Endothelial cell (in vitro differentiated cells): ENCODE data around the gene MMP12. TPM values are rescaled to one million over a fixed set of nuclear protein-coding genes. Genes with fewer than 3 reads are reported as not detected.

Experiments used
- DNase-seq: peaks from one replicate; pipeline ENCODE4 v3.0.0; 2021; ENCODE audit warnings: low spot score
- H3K27ac Mint-ChIP-seq: one replicate; pipeline ENCODE4 v1.8.0; 2021; ENCODE audit warnings: mixed read lengths, inconsistent platforms; ENCODE audit not compliant: unreplicated experiment
- H3K27me3 Mint-ChIP-seq: one replicate; pipeline ENCODE4 v1.8.0; 2021; ENCODE audit warnings: mild to moderate bottlenecking, moderate library complexity, mixed read lengths, inconsistent platforms; ENCODE audit not compliant: unreplicated experiment
- H3K36me3 Mint-ChIP-seq: one replicate; pipeline ENCODE4 v1.8.0; 2021; ENCODE audit warnings: mild to moderate bottlenecking, low read depth, mixed read lengths, inconsistent platforms; ENCODE audit not compliant: unreplicated experiment
- H3K4me1 Mint-ChIP-seq: one replicate; pipeline ENCODE4 v1.8.0; 2021; ENCODE audit warnings: mild to moderate bottlenecking, mixed read lengths, inconsistent platforms; ENCODE audit not compliant: unreplicated experiment
- H3K4me3 Mint-ChIP-seq: one replicate; pipeline ENCODE4 v1.8.0; 2021; ENCODE audit warnings: mild to moderate bottlenecking, mixed read lengths, inconsistent platforms; ENCODE audit not compliant: unreplicated experiment
- H3K9me3 Mint-ChIP-seq: one replicate; pipeline ENCODE4 v1.8.0; 2021; ENCODE audit warnings: mixed read lengths, inconsistent platforms; ENCODE audit not compliant: unreplicated experiment
- total RNA-seq: library from RNA; stranded (reverse); fragmentation: NEBNext Ultra II Directional; extraction: Animal tissue kit (Norgen Biotek cat#: 25700); gene quantifications from one replicate; pipeline ENCODE4 v1.2.1, GENCODE V29; 2021; ENCODE audit not compliant: unreplicated experiment
- TF ChIP-seq, protein P1 (sequence below): fragments of 200-600 bp; sonication (generic); IDR thresholded peaks from one replicate; pipeline ENCODE4 v1.5.0; 2021; ENCODE audit warnings: antibody characterized with exemption; ENCODE audit not compliant: unreplicated experiment

Gene MMP12
- total RNA-seq, 1 donor from 2014 or later = not detected

DNA sequence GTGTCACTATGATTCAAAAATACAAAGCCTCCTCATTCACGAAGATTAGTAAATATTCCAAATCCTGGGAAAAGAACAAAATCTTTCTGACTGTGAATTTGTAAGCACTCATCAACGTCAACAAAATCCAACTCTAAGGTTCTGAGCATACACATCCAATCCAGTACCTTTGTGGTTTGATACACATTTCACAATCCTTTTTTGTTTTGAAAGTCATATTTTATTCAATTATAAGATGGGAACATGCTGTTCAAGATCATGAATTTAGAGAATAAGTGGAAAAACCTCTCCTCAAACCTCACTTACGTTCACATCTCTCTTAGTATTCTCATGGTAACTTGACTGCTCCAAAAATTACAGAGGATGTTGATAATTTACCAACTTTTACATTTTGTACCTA, 21.7 kb downstream of the MMP12 start:
- H3K36me3 Mint-ChIP-seq = no peaks in the 10 kb centered on the region

DNA sequence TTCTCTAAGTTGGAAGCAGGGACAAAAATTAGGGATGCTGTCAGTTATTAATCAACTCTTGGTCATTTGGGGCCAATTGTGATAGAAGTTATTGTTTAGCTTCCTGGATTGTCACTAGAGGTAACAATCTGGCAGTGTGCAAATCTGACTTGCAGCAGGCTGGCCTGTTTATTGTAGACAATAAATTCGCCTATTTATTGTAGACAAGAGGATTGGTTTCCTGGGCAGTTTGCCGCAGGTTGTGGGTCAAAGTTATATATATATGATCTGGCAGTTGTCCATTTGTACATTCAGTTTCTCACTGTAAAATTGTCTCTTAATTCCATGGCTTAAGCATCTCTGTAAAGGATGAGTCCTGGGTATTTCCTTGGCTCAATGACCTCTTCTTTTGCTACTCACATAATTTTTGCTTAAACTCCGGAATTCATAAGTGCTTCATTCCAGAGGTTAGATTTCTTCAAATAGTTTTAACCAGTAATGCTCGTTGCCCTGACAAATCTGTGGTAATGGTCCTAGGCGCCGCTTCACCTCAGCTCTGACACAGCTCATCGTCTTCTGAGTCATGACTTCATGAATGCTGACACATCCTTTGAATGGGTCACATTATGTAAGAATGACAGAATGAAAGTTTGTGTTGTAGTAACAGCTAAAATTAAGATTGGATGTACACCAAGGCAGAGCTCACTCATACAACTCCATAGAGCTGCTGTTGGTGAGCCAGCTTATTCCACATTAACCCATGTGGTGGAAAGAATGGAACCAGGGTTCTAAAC, 23.6 kb downstream of the MMP12 start:
- DNase-seq = no peak

More for the DNA sequence above, 21.7 kb downstream of the MMP12 start:
- Mint-ChIP-seq H3K27ac (no peak overlapping the region), H3K27me3 (no peaks in the 10 kb centered on the region), H3K9me3 (no peaks in the 10 kb centered on the region), H3K4me1 (no peaks in the 10 kb centered on the region), H3K4me3 (no peak overlapping the region)
- no peak for DNase-seq
- TF ChIP-seq, protein P1, sequence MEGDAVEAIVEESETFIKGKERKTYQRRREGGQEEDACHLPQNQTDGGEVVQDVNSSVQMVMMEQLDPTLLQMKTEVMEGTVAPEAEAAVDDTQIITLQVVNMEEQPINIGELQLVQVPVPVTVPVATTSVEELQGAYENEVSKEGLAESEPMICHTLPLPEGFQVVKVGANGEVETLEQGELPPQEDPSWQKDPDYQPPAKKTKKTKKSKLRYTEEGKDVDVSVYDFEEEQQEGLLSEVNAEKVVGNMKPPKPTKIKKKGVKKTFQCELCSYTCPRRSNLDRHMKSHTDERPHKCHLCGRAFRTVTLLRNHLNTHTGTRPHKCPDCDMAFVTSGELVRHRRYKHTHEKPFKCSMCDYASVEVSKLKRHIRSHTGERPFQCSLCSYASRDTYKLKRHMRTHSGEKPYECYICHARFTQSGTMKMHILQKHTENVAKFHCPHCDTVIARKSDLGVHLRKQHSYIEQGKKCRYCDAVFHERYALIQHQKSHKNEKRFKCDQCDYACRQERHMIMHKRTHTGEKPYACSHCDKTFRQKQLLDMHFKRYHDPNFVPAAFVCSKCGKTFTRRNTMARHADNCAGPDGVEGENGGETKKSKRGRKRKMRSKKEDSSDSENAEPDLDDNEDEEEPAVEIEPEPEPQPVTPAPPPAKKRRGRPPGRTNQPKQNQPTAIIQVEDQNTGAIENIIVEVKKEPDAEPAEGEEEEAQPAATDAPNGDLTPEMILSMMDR = no peak

DNA sequence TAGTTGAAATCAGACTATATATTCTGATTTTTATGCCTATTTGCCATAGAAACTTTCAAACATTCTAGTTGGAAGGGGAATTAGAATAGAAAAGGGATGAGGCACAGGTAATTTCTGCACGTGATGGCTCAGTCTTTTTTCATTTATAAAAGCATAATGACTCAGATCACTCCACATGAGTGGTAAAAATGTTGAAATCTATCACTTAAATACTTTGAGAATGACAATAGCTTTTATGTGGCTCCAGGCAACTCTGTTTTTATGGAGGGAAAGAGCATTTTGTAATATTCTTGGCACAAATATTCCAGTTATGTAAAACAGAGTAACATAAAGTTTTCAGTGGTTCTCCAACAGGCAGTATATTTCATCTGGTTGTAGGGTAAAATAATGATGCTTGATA, 25.5 kb downstream of the MMP12 start:
- Mint-ChIP-seq H3K9me3 (no peaks in the 10 kb centered on the region), H3K4me1 (no peaks in the 10 kb centered on the region), H3K36me3 (no peaks in the 10 kb centered on the region), H3K27me3 (no peaks in the 10 kb centered on the region), H3K27ac (no peak overlapping the region), H3K4me3 (no peak overlapping the region)
- no peak for DNase-seq
- TF ChIP-seq, protein P1 = no peak

More for the DNA sequence above, 23.6 kb downstream of the MMP12 start:
- H3K27ac Mint-ChIP-seq = no peak overlapping the region
- no peaks in the 10 kb centered on the region for H3K9me3 Mint-ChIP-seq
- TF ChIP-seq, protein P1 = no peak
- H3K36me3 Mint-ChIP-seq = no peaks in the 10 kb centered on the region
- H3K4me1 Mint-ChIP-seq = no peaks in the 10 kb centered on the region
- no peaks in the 10 kb centered on the region for H3K27me3 Mint-ChIP-seq
- no peak overlapping the region for H3K4me3 Mint-ChIP-seq

DNA sequence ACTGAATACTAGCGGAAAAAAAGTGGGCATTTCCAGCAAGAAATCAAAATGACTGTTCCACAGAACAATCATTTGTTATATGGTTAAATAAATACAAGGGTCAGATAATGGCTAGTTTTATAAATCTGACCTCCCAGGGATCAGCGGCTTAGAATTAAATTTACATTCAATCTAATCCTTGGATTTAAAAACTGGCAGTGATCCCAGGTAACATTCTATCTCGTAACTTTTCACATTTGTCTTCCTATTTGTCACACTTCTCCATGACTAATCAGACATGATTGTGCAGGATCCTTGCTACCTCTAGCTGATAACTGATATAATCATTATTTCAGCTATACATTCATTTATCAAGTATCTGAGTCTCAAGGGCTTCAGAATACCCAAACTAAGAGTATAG, 28.5 kb downstream of the MMP12 start:
- no peaks in the 10 kb centered on the region for H3K27me3 Mint-ChIP-seq
- H3K4me1 Mint-ChIP-seq = no peaks in the 10 kb centered on the region
- TF ChIP-seq, protein P1 = no peak
- DNase-seq = no peak
- no peak overlapping the region for H3K27ac Mint-ChIP-seq
- no peak overlapping the region for H3K4me3 Mint-ChIP-seq
- H3K36me3 Mint-ChIP-seq = no peaks in the 10 kb centered on the region
- H3K9me3 Mint-ChIP-seq = no peaks in the 10 kb centered on the region

DNA sequence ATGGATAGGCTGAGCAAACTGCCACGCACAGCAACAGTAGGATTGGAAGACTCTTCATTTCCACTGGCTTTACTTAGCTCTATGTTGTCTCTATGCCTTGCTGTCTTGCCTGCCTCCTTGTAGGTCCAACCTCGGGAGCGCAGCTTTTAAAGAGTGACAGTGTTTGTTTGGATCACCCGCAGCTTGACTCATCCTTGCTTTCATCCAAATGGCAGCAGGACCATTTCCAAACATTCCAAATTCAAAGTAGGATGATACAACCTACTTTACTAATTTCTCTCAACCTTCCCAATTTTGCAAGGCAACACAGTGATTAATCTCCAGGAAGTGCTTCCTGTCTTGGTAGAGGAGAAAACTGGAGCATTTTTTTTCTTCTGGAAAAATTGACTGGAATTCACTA, 31.3 kb downstream of the MMP12 start, which contains the start of gene MMP3:
Gene MMP3 (minus strand): TSS at position 121 of the 400 bp plus-strand sequence. CDS start 63 bp downstream, at position 58.
- H3K27me3 Mint-ChIP-seq = no peaks in the 10 kb centered on the region
- no peaks in the 10 kb centered on the region for H3K9me3 Mint-ChIP-seq
- TF ChIP-seq, protein P1 = no peak
- no peaks in the 10 kb centered on the region for H3K36me3 Mint-ChIP-seq
- H3K27ac Mint-ChIP-seq = no peak within 1 kb of the TSS
- H3K4me3 Mint-ChIP-seq = no peak within 1 kb of the TSS
- H3K4me1 Mint-ChIP-seq = no peaks in the 10 kb centered on the region
- DNase-seq = no peak
